NCI-H1436 (cell line): Measurements from ENCODE around the gene DDAH2.

Source experiments
- DNase-seq: peaks from one replicate; lab custom pipeline; 2025; lab: John Stamatoyannopoulos, UW

Gene DDAH2

DNA sequence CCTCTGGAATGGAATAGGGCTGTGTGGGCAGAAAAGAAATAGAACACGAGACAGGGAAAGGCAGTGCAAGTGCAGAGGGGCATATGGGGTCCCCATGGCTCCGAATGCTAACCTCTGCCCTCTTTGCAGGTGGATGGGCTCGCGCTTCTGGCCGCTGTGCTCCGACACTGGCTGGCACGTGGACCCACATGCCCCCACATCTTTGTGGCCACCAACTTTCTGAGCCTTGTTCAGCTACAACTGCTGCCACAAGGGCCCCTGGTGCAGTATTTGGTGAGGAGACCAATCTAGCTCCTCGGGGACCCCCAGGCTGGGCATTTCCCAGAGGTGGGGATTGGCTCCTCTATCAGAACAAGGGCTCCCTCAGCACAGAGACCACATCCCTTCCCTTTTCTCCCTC lies 32.2 kb upstream of the DDAH2 start:
- DNase-seq, result no peak

DNA sequence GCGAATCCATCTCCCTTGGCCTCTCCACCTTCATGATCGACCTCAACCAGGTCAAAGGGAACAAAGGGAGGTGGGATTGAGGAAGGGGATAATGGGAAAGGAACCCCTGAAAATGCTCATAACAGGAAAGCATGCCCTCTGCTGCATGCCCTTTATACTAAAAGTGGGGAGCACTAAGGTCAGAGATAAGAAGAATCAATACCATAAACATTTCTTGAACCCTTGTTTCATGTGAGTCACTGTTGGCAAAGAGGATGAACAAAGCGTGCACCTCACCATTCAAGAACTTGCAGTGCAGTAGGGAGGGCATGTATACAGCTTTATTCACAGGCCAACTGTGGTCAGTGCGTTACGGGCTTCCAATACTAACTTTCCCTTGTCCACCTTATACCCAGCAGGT lies 31.7 kb upstream of the DDAH2 start:
- DNase-seq, result no peak

DNA sequence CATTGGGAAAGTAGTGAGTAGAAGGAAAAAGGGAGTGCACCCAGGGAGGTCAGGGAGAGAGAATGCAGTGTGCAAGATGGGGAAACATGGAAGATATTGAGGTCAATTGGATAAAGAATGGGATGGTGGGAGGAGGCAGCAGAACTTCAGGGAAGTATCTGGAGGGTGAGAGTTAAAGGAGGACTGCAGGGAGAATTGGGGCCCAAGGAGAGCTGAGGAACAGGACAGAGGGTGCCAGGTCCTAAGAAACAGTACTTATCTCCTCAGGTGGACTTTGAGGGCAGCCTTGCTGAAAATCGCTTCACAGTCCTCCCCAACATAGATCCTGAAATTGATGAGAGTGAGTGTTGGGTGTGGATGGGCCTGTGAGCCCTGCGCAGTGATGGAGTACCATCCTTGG lies 29.2 kb upstream of the DDAH2 start:
- no peak for DNase-seq

DNA sequence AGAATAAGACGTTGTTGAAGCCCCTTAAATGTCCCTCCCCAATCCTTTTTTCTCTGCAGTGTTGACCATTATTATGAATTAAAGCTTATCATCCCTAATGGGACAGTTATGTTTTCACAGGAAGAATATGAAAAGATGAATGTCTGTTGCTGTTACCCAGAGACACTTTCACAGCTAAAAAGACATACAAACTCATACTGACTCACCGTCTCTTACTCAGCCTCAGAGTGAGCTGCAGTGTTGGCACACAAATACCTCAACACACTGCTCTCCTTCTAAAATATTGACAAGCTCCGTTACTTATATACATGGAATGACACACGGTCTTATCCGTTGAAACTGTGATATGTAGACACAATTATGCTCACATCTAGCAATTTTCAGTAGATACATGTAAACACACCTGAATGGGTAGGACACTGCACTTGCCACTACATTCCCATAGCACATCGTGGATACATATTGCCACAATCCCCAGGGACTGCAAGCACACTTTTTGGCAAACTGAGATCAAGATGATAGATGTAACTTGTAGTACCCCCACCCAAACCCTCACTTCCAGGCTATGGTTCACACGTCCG lies 23.7 kb upstream of the DDAH2 start:
- no peak for DNase-seq

DNA sequence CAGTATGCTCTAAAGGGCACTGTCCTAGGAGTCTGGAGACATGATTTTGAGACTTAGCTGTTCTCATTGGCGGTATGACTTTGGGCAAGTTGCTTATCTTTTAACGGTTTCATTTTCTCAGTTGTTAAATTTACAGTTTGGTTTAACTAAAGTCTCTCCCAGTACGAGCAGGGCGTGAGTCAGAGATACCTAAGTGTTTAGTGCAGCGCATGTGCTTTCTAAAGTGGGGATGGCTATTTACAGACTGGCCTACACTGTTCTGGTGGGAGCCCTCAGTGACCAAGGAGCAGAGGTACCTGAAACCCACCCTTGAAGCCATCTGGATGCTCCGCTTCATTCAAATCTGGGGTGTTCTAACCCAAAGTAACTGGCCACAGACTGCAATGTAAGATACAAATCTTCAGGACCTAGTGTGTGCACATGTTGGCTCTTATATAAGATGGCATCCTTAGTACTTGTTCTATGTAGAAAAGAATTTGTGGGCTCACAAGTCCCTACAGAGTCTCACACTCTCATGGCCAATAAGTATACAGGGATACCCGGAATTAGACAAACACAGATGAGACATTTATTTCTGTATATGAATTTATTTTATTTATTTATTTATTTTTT lies 21.4 kb upstream of the DDAH2 start:
- DNase-seq, result no peak

DNA sequence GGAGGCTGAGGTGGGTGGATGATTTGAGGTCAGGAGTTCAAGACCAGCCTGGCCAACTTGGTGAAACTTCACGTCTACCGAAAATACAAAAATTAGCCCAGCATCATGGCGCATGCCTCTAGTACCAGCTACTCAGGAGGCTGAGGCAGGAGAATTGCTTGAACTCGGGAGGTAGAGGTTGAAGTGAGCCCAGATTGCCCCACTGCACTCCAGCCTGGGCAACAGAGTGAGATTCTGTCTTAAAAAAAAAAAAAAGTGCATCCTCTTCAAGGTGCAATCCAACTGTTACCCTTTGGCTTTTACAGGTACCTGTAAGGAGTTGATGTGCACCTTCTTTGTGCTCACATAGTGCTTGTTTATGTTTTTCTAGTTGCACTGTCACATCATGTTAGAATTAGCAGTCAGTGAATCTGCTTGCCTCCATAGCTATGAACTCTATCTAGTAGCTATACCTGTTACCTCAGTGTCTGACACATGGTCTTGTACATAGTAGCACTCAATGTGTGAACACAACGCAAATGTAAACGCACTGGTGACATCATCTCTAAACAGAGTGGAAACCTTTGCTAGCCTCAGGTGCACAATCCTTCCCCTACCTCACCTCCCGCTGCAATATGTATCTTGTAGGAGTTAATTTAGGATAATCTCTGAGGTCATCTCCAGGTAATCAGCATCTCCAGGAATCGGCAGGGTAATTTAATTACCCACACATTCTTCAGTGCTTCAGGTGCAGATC lies 20.4 kb upstream of the DDAH2 start:
- DNase-seq, result no peak

DNA sequence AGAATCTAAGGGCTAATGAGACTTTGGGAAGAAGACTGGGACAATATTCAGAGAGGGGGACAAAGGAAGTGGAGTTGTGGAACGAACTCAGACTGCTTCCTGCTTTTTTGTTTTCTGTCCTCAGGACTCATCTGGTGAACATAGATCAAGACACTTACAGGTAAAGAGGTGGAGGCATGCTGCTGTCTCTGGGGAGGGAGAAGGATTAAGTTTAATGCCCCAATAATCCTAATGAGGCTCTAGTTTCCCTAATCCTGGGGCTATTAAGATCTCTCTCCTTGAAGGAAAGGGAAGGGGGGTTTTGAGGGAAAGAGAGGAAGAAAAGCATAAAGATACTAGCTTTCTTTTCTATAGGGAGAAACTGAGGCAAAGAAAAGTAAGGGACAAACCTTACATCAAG lies 15.3 kb upstream of the DDAH2 start:
- DNase-seq, result no peak

DNA sequence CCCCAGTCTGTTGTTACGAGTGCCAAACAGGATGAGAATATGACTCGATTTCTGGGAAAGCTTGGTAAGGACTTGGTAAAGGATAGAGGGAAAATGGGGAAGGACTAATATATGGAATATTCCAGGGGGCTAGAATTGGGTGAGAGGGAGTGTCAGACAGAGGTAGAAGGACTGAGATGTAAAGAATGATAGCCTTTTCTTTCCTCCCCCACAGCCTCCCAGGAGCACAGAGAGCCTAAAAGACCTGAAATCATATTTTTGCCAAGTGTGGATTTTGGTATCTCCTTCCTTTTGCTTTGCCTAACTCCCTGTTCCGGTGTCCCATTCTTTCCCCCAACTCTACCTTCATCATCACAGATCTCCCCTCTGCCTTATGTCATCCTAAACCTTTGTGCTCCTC lies 13.8 kb upstream of the DDAH2 start:
- no peak for DNase-seq

DNA sequence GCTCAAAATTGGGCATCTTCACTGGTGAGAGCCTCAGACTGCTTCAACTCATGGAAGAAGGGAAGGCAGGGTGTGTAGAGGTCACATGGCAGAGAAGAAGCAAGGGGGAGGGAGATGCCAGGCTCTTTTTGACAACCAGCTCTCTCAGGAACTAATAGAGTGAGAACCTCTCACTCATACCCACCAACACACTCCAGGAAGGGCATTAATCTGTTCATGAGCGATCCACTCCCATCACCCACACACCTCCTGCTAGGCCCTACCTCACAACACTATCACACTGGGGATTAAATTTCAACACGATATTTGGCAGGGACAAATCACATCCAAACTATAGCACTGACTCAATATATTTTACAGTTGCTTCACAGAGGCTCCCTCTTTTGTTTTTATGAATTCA lies 12.7 kb upstream of the DDAH2 start:
- DNase-seq, result no peak

DNA sequence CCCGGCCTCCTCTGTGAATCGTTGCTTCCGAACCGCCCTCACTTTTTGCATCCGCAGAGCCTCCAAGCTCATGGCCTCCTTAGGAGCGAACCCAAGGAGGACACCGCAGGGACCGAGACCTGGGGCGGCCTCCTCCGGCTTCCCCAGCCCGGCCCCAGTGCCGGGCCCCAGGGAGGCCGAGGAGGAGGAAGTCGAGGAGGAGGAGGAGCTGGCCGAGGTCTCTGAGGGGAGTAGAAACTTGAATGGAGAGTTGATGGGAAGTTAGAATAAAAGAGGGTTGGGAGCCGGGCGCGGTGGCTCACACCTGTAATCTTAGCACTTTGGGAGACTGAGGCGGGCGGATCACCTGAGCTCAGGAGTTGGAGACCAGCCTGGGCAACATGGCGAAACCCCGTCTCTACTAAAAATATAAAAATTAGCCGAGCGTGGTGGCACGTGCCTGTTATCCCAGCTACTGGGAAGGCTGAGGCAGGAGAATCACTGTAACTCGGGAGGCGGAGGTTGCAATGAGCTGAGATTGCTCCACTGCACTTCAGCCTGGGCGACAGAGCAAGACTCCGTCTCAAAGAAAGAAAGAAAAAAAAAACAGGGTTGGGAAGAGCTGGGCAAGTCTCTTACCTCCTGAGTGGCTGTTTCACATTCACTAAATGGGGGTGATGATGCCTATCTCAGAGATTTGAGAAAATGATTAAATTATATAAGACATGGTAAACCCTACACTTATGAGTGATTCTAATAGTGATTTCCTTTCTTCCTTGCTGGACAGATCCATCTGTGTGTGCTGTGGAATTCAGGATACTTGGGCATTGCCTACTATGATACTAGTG lies 11.5 kb upstream of the DDAH2 start:
- DNase-seq, result peak; percentile 42

DNA sequence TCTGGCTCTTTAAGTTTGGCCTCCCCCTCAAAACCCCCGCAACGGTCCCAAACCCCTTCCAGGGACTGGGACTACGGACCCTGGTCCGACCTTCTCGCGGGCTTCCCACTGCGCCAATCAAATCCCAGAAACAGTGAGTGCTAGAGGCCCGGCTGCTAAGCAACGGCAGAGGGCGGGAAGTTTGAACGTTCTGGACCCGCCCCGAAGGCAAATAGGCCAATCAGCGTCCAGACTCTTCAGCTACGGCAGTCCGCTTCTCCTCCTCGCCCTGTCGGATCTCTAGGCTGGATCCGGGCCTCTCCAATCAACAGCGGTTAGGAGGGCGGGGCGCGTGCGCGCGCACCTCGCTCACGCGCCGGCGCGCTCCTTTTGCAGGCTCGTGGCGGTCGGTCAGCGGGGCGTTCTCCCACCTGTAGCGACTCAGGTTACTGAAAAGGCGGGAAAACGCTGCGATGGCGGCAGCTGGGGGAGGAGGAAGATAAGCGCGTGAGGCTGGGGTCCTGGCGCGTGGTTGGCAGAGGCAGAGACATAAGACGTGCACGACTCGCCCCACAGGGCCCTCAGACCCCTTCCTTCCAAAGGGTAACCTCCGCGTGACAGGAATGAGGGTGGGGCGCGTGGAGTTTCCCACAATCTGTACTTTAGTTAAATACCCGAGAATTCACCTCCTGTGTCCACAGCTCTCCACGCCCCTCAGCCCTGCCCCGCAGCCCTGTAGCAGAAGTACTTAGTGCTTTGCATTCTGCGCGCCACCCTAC lies 10.7 kb upstream of the DDAH2 start, which contains the start of gene MSH5:
Gene MSH5 (plus strand): TSS at position 367 of the 758 bp plus-strand sequence. CDS start 462 bp downstream, outside the sequence.
- peak; percentile 98 for DNase-seq

DNA sequence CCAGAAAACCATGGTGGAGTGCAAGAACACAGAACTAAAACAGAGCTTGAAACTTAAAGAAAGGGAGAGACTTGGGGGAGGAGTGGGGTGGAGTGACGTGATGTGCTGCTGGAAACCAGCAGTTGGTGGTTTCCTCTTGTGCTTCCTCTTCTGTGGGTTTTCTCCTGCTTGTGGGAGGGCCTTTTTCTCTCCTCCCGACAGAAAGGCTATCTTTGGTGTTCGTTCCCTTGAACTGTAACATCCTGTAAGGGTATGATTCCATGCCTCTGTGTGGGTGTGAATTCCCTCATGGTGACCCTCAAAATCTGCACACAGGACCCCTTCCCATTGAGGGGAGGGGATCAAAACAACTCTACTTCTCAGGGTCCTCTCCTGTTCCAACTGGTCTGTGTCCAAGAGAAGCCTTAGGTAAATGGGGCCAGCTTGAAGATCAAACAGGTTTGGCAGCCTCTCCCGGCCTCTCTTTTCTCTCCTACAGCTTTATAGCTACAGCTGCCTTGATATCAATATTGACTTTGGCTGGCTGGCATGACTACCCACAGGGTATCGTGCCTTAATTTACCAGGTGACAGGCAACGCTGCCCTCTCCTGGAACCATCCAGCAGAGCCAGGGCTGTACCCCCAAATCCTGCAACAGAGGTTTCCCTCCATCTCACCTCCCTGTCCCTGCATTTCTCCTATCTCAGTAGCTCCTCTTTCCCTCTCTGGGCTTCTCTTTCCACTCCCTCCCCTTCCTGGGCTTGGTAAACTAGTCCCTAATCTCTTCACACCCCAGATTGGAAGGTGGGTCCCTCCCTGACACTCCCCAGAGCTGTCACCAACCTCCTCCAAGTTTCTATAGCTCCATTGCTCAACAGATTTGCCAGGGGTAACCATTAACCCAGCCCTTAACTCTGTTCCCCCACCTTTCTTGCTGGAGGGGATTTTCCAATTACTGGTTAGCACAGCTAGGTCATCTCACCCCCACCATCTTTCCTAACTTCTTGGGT lies 9.2 kb upstream of the DDAH2 start:
- DNase-seq, result peak; percentile 31

DNA sequence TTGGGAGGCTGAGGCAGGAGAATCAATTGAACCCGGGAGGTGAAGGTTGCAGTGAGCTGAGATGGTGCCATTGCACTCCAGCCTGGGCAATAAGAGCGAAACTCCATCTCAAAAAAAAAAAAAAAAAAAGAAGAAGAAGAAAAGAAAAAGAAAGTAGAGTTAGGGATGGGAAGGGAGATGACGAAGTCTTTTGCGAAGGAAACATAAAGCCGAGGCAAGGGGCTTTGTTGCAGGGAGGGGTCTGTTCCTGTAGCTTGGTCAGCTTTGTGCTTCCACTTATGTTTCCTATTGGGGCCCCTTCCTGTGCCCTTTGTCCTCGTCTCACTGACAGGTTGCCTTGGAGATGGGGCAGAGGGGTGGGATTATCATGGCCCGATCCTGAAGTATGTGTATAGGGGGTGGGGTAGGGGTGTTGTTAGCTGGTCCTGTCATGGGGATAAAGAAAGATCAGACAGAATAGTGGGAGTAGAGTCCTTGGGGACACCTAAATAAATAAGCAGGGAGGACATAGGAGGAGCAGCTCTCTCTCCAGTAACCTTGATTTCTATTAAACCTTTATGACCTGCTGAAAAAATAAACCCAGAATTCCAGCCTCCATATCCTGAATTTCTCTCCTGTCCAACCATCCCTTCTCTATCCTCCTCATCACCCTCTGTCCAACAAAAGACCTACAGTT lies 8.4 kb upstream of the DDAH2 start:
- peak; percentile 39 for DNase-seq

DNA sequence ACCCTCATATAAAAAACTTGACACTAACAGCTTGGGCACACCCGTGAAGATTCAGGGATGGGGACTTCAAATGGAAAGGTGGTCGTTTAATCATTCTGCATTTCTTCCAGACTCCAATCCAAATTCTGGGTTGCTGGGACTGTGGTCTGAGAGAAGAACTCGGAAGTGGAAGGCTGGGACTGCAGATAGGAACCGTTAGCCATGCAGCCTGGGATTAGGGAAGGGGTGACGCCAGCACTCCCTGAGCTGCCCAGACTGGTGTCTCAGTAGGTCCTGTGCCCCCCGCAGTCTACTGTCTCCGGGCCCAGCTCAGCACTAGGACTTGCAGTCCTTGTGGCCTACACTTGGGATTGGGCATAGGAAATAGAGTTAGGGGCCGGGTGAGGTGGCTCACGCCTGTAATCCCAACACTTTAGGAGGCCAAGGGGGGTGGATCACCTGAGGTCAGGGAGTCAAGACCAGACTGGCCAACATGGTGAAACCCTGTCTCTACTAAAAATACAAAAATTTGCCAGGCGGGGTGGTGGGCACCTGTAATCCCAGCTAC lies 7.7 kb upstream of the DDAH2 start:
- DNase-seq, result no peak

DNA sequence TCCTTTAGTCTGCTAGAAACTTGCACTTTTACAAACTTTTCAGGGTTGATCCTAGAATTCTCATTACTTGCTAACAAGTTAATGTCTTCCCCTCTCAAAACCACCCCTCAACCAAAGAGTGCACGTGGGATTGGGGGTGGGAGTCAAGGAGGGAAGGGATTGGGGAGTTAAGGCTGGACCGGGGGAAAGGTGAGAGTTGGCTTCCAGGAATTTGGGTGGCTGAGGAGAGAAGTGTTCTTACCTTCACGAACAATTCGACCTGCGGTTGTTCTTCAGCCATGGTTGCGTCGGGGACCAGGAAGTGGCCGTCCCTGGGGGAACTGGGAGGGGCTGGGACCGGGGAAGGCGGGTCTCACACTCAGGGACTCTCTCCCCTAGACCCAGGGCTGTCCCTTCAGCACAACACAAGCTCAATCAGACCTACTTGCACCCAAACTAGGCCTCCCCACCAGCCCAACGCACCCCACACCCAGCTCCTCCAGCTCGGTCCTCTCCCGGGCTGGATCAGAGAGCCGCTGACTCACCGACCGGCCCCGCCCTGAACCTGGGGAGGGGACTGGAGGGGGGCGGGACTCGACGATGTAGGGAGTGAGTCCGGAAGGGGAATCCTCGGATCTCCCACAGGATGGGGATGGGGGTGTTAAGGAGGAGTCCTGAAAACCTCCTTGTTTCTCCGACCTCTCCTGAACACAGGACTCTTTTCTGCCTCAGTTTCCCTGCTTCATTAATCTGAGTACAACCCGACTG lies 7.1 kb upstream of the DDAH2 start, which contains the start of gene CLIC1:
Gene CLIC1 (minus strand): TSS at position 510 of the 747 bp plus-strand sequence. CDS start 230 bp downstream, at position 280.
- DNase-seq, result peak; percentile 69

DNA sequence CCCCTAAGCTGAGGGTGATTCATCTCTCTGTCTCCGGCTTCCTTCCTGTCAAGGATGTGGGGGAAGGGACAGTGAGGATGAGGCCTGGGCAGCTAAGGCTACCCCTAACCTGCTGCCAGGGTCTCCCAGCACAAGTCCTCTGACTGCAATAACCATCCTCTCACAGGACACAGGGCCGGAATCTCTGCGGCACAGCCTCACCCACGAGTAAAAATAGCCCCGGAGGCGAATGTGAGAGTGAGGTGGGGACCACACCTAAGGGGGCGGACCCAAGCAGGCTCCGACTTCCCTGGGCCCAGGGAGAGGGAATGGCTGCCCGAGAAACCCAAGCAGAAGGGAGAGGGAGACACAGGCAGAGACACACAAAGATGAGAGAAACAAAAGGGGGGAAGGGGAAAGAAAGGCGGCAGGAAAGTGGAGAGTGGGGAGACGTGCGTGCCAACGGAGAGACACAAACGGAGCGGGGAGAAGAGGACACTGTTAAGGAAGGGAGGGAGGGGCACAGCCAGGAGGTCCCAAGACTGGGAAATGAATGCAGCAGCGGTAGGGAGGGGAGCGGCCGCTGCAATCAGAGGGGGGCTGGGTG lies 5.8 kb upstream of the DDAH2 start:
- no peak for DNase-seq

DNA sequence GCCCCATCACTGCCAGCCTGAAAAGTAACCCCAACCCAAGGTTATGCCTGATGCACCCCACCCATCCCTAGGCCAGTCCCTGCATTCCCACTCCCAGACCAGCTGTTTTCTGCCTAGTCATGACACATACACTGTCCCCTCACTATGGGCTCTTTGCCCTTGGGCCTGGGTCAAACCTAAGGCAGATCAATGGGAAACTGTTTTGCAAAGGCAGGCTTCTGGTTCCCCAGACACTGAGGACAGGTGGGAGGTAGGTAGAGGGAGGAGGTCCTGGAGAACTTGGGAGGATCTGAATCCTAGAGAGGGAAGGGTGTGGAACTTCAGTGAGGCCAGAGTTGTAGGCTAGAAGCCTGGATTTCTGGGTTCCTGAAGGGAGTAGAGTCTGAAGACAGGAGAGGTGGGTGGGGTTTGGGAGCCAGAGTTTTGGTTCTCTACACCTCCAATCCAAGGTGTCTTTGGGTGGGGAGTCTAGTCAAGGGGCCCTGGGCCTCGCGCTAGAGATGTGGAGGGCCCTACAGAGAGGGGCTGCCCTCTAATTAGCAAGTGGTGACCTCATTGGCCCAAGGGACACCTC lies 5.2 kb upstream of the DDAH2 start:
- DNase-seq, result no peak

DNA sequence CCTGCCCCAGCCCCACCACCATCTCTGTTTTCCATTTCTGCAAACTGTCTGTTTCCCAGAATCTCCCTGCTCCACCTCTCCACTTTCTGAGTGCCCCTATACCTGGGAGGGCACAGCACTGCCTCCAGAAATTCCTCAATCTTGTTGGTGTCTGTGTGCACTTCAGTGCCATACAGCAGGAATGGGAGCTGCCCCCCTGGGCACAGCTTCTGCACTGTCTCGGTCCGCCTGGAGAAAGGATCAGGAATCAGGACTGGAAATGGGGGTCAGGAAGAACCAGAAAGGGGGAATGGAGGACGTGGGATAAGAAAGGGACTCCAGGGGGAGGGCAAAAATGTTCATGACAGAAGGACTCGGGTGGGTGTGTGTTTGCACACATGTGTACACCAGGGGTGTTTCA lies 4.6 kb upstream of the DDAH2 start:
- DNase-seq, result no peak
